ENCODE data around the gene PNMA1. TPM values are rescaled to one million over a fixed set of nuclear protein-coding genes. Genes with fewer than 3 reads are reported as not detected.

The PNMA1 gene
- total and polyA plus RNA-seq, 2 of the 13 experiments (the other 11 are each of a cell fraction or from before 2014, with no cell fraction given): 7.0 to 8.3 TPM

DNA sequence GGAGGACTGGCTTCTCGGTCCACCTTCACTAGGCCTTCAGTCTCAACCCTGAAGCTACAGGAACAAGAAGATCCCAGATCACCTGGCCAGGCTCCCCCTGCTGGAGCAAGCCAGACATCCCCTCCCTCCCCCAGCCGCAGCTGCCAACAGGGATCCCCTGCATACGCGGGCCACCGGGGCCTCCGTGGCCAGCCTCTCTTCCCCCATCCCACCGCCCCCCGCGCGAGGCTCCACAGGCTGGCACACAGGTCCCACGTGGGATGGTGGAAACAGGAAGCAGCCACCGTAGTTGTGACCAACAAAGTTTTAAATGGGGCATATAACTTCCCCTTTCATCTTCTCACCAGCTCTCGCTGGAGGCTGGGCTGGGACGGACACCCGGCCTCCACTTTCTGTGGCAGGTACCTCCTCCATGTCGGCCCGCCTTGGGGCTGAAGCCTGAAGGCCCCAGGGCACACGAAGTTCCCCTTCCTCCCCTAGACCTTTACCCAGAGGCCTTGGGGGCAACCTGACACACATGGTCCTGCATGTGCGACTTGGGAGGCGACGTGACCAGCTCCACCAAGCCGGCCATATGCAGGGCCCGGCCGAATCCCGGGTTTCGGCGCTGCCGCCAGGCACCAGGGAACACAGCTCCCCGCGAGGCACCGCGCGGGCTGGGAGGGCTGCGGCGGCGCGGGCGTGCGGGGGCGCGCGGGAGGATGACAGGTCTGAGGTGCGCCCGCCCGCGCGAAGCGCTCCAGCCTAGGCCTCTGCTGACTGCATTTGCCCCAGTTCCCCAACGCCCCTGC is 44.4 kb upstream of the PNMA1 start (continued):
- TF ChIP-seq PCBP2 (optimal IDR thresholded peaks at IDR 0.05; ENCODE audit: low read depth, low read length, poor library complexity, severe bottlenecking): no peak
- TF ChIP-seq, protein P1, sequence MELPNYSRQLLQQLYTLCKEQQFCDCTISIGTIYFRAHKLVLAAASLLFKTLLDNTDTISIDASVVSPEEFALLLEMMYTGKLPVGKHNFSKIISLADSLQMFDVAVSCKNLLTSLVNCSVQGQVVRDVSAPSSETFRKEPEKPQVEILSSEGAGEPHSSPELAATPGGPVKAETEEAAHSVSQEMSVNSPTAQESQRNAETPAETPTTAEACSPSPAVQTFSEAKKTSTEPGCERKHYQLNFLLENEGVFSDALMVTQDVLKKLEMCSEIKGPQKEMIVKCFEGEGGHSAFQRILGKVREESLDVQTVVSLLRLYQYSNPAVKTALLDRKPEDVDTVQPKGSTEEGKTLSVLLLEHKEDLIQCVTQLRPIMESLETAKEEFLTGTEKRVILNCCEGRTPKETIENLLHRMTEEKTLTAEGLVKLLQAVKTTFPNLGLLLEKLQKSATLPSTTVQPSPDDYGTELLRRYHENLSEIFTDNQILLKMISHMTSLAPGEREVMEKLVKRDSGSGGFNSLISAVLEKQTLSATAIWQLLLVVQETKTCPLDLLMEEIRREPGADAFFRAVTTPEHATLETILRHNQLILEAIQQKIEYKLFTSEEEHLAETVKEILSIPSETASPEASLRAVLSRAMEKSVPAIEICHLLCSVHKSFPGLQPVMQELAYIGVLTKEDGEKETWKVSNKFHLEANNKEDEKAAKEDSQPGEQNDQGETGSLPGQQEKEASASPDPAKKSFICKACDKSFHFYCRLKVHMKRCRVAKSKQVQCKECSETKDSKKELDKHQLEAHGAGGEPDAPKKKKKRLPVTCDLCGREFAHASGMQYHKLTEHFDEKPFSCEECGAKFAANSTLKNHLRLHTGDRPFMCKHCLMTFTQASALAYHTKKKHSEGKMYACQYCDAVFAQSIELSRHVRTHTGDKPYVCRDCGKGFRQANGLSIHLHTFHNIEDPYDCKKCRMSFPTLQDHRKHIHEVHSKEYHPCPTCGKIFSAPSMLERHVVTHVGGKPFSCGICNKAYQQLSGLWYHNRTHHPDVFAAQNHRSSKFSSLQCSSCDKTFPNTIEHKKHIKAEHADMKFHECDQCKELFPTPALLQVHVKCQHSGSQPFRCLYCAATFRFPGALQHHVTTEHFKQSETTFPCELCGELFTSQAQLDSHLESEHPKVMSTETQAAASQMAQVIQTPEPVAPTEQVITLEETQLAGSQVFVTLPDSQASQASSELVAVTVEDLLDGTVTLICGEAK (IDR thresholded peaks at IDR 0.05): no peak
- TF ChIP-seq, protein P1 (CRISPR knock-in tag; IDR thresholded peaks at IDR 0.05): no peak
- peak; percentile 28; the same call in 1 of the 2 replicates for TF ChIP-seq ZNF451 (CRISPR knock-in tag; IDR thresholded peaks at IDR 0.05)
- no peak for TF ChIP-seq TBX3 (IDR thresholded peaks at IDR 0.05; ENCODE audit: borderline replicate concordance)
- TF ChIP-seq PTBP1 (IDR thresholded peaks at IDR 0.05; ENCODE audit: low read depth, low read length, poor library complexity, severe bottlenecking): no peak
- TF ChIP-seq, protein P2, sequence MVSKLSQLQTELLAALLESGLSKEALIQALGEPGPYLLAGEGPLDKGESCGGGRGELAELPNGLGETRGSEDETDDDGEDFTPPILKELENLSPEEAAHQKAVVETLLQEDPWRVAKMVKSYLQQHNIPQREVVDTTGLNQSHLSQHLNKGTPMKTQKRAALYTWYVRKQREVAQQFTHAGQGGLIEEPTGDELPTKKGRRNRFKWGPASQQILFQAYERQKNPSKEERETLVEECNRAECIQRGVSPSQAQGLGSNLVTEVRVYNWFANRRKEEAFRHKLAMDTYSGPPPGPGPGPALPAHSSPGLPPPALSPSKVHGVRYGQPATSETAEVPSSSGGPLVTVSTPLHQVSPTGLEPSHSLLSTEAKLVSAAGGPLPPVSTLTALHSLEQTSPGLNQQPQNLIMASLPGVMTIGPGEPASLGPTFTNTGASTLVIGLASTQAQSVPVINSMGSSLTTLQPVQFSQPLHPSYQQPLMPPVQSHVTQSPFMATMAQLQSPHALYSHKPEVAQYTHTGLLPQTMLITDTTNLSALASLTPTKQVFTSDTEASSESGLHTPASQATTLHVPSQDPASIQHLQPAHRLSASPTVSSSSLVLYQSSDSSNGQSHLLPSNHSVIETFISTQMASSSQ (IDR thresholded peaks at IDR 0.05; ENCODE audit: low read depth): no peak
- TF ChIP-seq, protein P2 (CRISPR knock-in tag; IDR thresholded peaks at IDR 0.05; ENCODE audit: borderline replicate concordance): 0 out of 2 replicates have a peak, but pooled peaks have one; percentile 25
- TF ChIP-seq ZNF235 (CRISPR knock-in tag; IDR thresholded peaks at IDR 0.05; ENCODE audit: borderline replicate concordance): peak; percentile 71; the same call in 1 of the 2 replicates
- peak; percentile 36; the same call in 1 of the 2 replicates for TF ChIP-seq MIER3 (CRISPR knock-in tag; IDR thresholded peaks at IDR 0.05; ENCODE audit: borderline replicate concordance)
- no peak for TF ChIP-seq ZNF780A (CRISPR knock-in tag; IDR thresholded peaks at IDR 0.05)
- TF ChIP-seq ZNF850 (CRISPR knock-in tag; conservative IDR thresholded peaks at IDR 0.05): no peak
- no peak for TF ChIP-seq SKI (IDR thresholded peaks at IDR 0.05; ENCODE audit: partially characterized antibody)
- no peak for TF ChIP-seq ARHGAP35 (CRISPR knock-in tag; IDR thresholded peaks at IDR 0.05; ENCODE audit: borderline replicate concordance)
- TF ChIP-seq RXRB (CRISPR knock-in tag; IDR thresholded peaks at IDR 0.05; ENCODE audit: borderline replicate concordance): peak; percentile 41; the same call in 1 of the 2 replicates
- TF ChIP-seq ZNF468 (CRISPR knock-in tag; IDR thresholded peaks at IDR 0.05): no peak

All from HepG2 (cell line).